NCI-H1694 treated with DMSO at 0.1 percent for 48 hours (cell line): ENCODE measurements around the gene DDR2.
A peak's percentile ranks its signal among the peaks of the same experiment; 100 is the strongest.

Experiments used
- DNase-seq: peaks from one replicate; lab custom pipeline; 2025; lab: John Stamatoyannopoulos, UW

DDR2 gene

DNA sequence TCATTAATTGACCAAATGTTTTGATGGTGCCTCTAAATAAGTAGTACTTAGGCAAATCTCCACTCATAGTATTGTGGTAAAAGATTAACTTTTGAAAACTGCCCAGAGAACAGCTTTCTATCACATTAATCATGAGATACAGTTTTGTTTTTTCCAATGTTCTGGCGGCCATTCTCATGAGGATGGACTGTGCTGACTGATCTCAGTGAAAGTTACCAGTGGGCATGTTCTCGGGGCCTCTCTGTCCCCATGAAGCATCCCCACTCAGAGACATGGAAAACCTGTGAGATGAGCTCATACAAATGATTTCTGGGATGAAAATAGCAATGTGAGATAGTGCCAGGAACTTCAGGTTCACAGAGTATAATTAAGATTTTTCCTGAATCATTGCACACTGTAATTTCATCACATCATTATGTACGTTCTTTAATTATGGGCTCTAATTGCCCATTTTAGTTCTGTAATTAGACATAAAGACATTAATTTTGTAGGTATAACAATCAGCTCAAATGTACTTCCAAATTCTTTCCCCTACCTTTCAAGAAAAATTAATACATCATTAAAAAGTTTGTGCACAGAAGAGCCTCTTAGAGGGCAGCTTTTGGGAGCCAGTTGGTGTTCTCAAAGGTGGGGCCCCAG, 40.5 kb downstream of the DDR2 start:
- no peak for DNase-seq

DNA sequence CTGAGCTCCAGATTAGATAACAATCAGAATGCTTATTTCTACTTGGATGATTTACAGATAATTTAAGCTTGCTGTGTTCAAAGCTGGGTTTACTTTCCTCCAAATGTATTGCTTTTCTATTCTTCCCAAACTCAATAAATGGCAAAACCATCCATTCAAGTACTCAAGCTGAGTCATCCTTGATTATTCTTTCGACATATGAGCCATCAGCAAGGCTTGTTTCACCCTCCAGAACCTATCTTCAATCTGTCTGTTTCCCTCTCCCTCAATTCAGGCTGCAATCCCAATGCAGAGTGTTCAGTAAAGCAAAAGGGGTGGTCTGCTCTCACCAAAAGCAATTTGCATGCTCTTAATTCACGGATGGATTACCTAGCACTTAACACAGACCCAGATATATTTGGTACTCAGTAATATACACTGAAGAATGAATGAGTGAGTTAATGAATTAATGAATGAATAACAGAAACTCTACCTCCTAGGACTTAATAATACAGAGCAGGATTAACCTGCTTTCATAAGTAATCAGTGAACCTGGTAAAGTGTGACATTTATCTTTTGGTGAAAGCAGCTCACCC, 41.9 kb downstream of the DDR2 start:
- DNase-seq: no peak

DNA sequence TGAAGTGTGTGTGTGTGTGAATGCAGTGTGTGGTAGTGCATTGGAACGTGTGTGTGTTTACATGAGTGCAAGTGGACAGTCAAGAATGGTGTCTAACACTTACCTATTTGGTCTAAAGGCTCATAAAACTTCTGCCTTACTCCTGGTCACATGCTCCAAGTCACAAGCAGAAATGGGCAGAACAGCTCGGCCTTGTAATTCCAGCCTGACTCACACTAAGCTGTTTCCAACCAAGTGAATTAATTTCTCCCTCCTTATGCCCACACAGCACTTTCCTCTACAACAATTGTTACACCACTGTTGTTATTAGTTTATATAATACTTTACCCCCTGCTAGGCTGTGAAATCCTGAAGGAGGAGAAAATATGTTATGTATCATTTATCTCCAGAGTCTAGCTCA, 43.8 kb downstream of the DDR2 start:
- DNase-seq: no peak

DNA sequence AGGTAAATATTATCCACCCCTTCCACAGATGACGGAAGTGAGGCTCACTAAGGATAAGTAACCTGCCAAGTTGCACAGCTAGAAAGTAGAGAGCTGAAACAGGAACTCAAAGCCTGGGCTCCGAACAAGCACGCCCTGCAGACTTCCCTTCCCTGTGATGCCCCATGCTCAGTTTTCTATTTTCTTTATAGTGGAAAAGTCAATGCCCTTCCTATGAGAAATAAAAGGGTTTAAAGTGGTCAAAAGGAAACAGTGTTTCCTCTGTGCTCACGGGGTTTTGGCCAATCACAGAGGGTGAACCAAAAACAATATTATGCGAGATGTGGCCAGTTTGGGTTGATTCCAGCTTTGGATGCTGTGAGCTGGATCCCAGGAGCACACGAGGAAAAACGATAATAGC, 44.5 kb downstream of the DDR2 start:
- DNase-seq: no peak

DNA sequence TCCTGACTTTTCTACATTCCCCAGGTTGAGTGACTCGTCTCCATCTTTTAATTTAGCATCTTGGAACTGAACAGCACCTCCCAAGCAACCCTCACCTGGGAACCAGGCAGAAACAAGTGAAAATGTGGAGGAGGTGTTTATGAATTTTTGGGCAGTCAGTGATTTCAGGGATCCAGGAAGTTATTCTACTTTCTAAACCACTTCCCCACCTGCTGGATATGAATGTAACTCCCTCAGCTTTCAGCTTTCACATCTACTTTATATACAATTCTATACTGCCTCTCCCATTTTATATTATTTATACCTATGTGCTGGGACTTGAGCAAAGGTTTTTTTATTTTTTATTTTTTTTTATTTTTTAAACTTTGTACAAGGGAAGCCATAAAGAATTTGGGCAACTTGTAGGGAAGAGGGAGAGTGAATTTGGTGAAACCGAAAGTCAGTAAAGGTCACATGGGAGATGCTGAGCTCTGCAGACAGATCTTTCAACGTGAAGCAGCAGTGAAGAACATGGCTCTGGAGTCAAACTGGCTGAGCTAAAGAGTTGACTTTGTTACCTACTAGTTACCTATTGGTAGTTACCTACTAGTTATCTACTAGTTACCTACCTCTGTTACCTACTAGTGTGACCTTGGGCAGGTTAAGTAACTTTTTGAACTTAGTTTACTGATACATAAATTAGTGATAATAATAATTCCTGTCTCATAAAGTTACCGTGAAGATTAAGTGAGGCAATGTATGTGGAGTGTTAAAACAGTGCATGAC, 45.5 kb downstream of the DDR2 start:
- no peak for DNase-seq

DNA sequence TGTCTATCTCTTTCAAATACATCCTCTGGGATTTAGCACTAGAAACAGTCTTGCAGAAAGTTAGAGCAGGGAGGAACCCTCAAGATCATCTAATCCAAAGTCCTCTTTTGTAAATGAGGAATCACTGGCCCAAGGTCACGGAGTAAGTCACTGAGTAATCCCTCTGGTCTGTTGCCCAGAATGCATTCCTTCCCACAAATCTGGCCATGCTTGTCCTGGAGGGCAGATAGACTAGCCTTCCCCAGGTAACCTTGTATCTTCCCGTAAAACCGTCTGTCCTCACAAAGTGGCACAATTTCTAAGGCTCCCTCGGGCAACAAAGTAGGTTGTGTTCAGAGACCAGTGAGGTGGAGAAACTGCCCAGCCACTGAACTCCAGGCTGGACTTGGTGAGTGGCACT, 46.2 kb downstream of the DDR2 start:
- DNase-seq: no peak

DNA sequence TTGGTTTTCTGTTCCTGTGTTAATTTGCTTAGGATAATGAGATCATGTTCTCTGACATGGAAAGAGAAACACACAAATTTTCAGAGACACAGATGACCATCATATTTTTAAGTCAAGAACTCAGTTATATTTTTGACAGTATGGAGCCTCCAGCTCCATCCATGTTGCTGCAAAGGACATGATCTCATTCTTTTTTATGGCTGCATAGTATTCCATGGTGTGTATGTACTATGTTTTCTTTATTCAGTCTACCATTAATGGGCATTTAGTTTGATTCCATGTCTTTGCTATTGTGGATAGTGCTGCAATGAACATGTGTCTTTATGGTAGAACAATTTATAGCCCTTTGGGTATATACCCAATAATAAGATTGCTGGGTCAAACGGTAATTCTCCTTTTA, 47.0 kb downstream of the DDR2 start:
- DNase-seq: no peak

DNA sequence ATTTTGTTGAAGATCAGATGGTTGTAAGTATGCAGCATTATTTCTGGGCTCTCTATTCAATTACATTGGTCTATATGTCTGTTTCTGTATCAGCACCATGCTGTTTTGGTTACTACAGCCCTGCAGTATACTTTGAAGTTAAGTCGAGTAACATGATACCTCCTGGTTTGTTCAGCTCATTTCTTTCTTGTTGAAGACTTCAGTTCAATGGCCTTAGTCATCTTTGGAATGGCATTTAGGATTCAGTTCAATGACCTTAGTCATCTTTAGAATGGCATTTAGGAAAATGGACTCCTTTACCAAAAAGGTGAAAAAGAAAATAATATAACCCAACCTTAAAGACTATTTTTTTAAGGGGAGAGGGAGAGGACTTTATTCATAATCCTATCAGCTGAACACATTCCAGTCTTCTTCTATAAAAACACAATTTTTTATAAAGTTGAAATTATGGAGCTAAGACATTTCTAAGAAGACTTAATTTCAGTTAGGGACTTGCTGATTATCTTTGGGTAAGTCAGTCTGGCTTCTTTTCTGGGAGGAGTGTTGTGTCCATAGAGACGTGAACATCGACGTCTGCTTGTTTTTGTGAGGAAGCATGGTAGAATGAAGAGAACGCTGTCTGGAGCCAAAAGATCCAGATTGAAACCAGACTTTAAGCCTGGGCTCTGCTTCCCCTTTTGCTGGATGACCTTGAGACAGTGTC, 48.3 kb downstream of the DDR2 start:
- no peak for DNase-seq

DNA sequence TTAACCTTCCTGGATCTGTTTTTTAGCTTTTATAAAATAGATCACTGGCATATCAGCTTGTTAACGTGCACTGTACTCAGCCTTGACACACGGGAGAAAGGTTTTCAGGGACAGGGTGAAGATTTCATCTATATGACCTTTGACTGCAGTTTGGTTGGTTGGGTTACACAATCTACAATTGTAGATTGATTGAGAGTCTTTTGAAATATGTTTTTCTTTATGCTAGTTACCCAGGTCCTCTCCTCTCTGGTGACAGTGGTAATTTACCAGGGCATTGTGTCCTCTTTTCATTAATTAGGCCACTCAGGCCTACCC, 48.8 kb downstream of the DDR2 start:
- no peak for DNase-seq

DNA sequence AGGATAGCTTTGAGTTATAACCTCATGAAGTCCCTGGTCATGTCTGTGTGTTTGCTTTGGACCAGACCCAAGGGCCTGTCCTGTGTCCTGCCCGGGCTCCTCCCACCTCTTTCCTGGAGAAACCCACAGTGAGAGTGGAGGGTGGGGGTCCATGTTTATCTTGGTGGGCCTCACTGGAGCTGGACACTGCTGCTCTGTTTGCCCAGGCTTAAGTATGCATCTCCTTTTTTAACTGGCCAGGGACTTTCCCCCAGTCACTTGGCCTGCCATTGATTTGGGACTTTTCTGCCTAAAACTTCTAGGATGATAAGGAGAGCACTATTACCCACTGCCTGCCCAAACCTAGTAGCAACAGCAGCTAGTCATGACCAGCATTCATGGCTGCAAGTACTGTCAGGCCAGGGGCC, 49.8 kb downstream of the DDR2 start:
- no peak for DNase-seq

DNA sequence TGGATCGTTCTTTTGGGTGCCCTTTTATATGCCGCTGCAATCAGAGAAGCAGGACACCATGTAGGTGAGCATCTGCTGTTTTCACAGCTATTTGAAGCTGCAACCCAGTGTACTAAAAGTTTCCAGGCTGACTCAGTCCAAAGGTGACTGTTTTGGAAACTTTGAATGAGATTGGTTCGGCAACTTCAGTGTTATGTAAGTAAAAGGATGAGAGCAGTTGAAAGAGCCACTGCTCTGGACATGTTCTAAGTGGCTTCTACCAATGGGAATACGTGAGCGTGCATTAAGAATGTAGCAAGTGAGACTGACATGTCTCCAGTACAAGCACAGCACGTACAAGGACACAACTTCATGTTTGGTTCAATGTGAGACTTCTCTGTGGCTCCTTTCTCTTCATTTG, 55.6 kb downstream of the DDR2 start:
- no peak for DNase-seq

DNA sequence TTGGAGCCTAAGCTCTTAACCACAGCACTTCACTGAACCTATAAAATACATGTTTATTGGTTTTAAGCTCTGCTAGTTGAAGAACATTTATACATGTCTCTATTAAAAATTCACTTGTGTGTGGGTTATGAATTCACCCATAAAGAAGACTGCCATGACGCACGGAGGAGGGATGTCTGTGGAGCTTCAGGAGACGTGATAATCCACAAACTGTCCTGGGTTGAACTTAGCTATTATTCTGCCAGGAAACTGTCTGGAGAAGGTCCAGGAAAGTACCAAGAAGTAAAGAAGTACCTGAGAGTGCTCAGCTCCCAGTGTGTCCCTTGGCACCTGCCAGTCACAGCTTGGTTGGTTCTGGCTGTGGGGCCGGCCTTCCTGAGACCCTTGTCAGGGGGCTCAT, 56.3 kb downstream of the DDR2 start:
- no peak for DNase-seq

DNA sequence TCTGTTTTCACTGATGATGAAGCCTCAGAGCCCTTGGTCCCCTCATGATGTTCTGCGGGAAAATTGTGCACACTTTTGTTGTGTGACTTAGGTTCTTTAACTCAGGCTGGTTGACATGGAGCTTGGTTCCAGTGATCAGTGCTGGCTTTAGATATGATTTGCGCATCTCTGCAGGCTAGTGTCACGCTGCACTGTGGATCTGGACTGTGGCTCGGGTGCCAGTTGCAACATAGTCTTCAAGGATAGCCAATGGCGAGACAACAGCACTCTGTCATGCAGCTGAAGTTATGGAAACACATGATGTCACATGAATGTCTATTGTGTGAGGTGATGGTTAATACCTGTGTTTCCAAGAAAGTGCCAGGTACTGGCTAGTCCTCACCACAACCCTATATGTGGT, 56.7 kb downstream of the DDR2 start:
- no peak for DNase-seq

DNA sequence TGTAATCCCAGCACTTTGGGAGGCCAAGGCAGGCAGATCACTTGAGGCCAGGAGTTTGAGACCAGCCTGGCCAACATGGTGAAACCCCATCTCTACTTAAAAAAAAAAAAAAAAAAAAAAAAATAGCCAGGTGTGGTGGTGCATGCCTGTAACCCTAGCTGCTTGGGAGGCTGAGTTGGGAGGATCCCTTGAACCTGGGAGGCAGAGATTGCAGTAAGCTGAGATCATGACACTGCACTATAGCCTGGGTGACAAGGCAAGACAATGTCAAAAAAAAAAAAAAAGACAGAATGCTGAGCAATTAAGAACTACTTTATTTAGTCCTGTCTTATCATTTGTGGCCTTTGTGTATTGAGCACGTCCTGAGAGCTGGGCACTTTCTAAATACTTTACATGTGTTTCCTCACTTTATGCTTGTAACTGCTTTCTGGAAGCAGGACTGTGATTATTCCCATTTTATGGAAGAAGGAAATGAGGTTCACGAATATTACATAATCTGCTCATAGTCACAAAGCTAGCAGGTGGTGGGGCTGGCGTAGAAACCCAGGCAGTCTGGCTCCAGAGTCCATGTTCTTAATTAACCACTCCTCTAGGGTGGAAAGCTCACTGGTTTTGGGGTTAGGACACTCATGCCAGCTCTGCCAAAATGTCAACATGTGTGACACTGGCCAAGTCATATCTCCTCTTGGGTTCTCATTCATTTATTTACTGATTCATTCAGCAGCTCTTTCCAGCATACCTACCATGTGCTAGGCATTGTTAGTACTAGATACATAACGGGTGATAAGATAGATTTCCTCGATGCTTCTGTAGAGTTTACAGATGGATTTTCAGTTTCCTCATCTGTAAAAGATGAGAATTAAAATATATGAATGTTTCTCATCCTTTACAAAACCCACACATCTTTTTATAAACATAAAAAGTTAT, 57.7 kb downstream of the DDR2 start:
- no peak for DNase-seq

DNA sequence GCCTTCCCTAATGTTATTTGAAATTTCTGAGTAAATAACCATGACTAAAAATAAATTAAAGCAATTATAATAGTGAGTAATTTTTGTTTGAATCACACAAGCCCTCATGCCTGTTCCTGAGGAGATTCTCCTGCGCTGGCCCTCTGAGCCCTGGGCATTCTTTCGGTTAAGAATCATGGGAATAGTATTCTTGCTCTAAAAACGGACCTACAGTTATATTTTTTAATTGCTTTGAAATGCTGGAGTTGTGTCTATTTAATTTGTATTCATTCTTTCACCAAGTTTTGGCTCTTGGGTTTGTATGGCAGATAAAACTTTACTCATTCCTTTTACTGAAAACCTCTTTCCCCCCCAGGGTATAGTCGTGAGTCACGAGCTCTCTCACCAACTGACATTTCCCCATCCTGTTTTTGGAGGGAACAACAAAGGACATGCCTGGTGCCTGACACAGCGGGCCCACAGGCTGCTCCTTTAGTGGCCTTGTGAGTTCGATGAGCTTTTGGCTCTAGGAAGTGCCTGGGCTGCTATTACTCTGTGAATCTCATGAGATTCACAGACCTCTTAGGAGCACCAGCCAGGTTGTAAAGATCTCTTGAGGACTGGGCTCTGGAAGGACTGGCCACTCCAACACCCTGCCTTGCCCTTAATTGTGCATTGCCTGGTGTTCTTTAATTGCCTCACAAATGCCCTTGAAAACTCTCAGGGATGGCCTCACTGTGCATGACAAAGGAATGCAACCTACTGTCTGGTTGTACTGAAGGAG, 58.6 kb downstream of the DDR2 start:
- DNase-seq: no peak

DNA sequence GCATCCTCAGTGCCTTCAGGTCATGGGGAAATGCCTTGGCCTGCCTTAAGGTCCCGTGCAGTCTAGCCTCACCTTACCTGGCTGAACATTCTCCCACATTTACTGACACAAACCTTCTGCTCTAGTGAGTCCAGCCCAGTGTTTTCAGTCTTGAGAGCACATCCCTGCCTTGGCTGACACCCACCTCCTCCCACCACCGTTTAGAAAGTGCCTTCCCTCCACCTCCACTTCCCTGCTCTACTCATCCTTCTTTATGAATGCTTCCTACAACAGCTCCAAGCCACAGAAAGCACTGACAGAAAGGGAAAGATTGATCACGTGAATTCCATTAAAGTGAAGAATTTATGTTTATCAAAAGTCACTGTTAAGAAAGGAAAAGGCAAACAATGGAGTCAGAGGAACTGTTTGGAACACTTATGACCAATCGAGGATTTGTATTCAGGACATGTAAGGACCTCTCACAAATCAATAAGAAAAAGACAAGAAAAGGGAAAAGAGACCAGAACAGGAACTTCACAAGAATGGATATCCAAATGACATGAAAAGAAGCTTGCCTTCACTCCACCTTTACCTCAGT, 59.8 kb downstream of the DDR2 start:
- no peak for DNase-seq

DNA sequence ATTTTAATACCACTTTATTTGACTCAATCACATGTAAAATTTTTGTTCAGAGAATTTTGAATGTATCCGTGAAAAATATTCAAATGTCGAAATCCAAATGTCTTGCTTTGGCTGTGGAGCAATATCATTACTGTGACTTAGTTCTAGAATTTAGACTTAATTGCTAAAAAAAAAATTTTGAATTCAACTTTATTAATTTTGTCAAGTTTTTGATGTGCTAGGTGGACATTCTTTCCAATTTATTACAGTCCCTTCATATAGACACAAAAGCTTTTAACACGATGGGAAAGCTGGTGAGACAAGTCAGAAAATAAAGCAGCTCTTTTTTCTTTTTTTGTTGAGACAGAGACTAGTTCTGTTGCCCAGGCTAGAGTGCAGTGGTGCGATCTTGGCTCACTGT, 62.6 kb downstream of the DDR2 start:
- DNase-seq: no peak

DNA sequence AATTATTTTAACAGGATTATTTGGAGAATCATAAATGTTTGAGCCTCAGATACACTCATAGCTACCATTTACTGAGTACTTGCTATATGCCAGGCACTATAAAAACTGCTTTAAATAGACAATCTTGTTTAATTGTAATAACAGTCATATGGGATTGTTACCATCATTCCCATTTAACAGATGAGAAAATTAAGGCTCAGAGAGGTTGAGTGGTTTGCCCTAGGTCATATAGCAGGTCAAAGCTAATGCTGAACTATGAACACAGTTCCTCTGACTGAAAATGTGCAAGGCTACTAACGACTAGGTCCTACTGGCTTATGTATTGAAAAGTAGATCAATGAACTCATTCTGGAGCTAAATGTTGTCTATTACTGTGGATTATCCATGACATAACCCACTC, 63.4 kb downstream of the DDR2 start:
- no peak for DNase-seq

DNA sequence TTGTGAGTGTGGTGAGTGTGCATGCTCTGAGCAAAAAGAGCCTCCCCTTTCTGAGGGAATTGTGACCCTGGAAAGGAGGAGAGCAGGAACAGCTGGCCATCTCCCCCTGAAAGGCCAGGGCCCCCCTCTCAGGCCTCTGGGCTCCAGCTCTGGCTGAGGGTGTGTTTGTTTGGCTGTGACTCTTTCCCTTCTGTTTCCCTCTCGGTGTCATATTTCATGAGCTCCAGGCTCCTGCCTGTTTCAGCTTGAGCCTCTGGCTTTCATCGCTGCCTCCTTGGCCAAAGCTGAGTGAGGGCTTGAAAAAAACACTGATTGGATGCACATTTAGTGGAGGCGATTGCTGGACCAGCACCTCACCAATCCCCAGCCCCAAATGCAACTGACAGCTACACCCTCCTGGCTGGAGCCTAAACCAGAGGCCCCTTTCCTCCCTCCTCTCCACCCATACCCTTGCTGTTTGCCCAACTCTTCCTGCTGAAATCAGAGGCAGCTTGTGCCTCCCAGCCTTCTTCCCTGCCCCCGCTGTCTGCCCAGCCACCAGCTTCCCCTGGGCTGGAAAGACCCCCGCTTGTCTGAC, 64.1 kb downstream of the DDR2 start:
- DNase-seq: peak; percentile 90

DNA sequence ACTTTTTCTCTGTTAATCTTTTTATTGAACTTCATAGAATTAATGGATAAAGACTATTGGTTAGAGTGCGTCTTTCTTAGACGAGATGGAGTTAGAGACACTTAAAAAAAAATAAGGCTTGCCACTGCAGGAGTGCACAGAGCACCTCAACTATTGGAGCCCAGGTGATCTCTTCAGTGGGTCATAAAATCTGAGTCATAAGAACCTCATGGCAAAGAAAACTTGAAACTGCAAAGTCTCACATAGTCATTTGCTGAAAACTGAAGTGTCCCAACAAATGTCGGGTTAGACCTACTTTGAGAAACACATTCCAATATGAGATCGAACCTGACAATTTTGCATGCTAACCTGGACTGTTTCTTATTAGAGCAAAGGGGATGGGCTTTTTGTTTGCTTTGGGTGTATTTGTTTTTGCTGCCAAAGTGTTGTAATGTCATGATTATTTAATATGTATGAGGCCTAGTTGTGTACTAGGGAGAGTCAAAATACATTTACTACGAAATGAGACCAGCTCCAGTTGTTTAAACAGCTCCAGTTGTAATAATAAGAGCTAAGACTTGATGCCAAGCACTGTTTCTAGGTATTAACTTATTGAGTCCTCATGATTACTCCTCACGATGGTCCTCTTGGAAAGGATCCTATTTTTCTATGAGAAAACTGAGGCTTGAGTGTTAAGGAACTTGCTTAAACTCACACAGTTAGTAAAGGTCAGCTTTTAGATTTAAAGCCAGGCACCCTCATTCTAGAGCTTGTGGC, 65.1 kb downstream of the DDR2 start:
- no peak for DNase-seq
